GM21528 (cell line): Measurements from ENCODE around the gene PRR36.

Source experiments
- ATAC-seq: cut with Tn5 transposase; IDR thresholded peaks from one replicate; pipeline ENCODE4 v1.9.1; 2021; ENCODE audit warnings: mild to moderate bottlenecking, moderate library complexity; ENCODE audit not compliant: unreplicated experiment, low FRiP score

PRR36 gene

DNA sequence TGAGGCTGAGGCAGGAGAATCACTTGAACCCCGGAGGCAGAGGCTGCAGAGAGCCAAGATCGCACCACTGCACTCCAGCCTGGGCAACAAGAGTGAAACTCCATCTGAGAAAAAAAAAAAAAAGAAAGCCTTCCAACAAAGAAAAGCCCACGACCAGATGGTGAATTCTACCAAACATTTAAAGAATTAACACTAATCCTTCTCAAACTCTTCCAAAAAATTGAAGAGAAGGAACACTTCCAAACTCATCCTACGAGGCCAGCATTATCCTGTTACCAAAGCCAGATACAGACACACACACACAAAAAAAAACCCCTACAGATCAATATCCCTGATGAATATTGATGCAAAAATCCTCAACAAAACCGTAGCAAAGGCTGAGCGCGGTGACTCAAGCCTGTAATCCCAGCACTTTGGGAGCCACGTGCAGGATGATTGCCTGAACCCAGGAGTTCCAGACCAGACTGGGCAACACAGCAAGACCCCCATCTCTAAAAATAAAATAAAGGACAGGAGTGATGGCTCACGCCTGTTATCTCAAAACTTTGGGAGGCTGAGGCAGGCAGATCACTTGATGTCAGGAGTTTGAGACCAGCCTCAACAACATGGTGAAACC lies 50.4 kb downstream of the PRR36 start:
- no peak for ATAC-seq

DNA sequence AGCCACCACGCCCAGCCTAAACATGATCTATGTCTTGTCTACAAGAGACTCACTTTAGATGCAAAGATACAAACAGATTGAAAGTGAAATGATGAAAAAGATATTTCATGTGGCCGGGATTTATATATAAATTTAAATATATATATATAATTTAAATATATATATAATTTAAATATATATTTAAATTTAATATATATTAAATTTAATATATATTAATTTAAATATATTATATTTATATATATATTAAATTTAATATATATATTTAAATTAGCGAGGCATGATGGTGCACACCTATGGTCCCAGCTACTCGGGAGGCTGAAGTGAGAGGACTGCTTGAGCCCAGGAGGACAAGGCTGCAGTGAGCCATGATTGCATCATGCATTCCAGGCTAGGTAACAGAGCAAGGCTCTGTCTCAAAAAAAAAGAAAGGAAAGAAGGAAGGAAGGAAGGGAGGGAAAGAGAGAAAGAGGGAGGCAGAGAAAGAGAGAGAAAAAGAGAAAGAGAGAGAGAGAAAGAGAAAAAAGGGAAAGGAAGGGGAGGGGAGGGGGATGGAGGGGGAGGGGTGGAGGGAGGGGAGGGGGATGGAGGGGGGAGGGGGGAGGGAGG lies 51.2 kb downstream of the PRR36 start:
- no peak for ATAC-seq

DNA sequence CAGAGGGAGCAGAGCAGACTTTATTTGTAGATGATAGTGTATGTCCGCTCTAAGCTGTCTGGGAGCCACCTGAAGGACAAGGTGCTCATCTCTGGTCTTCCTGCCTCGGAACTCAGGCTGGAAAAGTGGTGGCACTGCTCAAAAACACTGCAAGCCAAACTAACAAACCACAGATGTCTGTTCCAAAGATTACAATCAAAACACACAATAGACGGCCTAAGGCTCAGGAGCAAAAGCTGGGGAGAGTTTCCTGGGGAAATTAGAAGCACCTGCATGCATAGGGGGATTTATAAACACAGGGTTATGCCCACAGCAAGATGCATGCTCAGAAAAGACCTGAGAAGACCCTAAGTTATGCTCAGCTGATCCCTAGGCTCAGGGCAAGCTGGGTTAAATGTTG lies 53.6 kb downstream of the PRR36 start:
- ATAC-seq, result no peak

DNA sequence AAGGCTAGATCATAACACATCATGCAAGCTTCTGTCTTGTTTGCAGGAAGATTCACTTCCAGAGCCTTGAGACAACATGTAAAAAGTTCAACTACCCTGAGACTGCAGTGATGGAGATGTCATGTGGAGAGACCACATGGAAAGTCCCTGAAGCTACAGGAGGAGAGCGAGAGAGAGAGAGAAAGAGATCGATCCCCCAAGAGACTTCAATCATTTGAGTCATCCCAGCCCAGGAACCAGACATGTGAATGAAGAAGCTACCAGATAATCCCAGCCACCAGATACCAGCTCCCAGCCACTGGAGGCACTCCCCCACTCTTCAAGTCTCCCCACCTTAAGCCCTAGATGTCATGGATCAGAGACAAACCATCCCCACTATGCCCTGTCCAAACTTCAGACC lies 54.9 kb downstream of the PRR36 start:
- ATAC-seq, result no peak

DNA sequence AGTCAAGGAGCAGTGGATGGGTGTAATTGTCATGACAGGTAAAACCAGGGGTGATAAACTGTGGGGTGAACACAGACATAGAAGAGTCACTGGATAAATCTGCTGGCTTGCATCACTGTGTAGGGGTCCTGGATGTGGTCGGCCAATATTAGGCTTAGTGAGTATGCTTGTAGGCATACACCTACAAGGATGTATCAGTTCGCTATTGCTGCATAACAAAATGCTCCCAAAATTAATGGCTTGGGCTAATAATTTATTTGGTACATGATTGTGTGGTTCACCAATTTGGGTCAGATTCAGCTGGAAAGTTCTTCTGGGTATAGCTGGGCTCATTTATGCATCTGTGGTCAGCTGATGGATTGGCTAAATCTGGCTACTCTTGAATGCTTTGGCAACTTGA lies 55.4 kb downstream of the PRR36 start:
- ATAC-seq, result no peak
